Mucosa of stomach (tissue), 1 donor: ENCODE measurements around the gene FANCM.
"Not testable (repeated sequence)": the region's sequence is repeated elsewhere in the genome, so short reads cannot be mapped to it uniquely, and the experiment has no call there.

Experiments used
- H3K27me3 ChIP-seq: one replicate; pipeline ENCODE4 v1.7.0; 2013; ENCODE audit warnings: mild to moderate bottlenecking, low read length; ENCODE audit not compliant: control insufficient read depth, insufficient read depth
- H3K36me3 ChIP-seq: one replicate; pipeline ENCODE4 v1.7.0; 2013; ENCODE audit warnings: low read length; ENCODE audit not compliant: control insufficient read depth, insufficient read depth
- H3K4me1 ChIP-seq: one replicate; pipeline ENCODE4 v1.7.0; 2013; ENCODE audit warnings: mild to moderate bottlenecking, low read length; ENCODE audit not compliant: control insufficient read depth, insufficient read depth
- H3K4me3 ChIP-seq: one replicate; pipeline ENCODE4 v1.7.0; 2013; ENCODE audit warnings: low read length
- H3K9ac ChIP-seq: one replicate; pipeline ENCODE4 v1.7.0; 2013; ENCODE audit warnings: mild to moderate bottlenecking, low read length, moderate library complexity
- H3K9me3 ChIP-seq: one replicate; pipeline ENCODE4 v1.7.0; 2013; ENCODE audit warnings: mild to moderate bottlenecking, low read length, moderate library complexity; ENCODE audit not compliant: control insufficient read depth
- donor health status: Pancreatic carcinoma.

The FANCM gene

GRCh38 chr14:45123271-45123670 lies 12.5 kb upstream of the FANCM start:
- no peaks in the 10 kb centered on the region for H3K27me3 ChIP-seq
- no peaks in the 10 kb centered on the region for H3K4me1 ChIP-seq
- no peaks in the 10 kb centered on the region for H3K36me3 ChIP-seq
- no peaks in the 10 kb centered on the region for H3K9me3 ChIP-seq
- H3K9ac ChIP-seq: no peak overlapping the region
- no peak overlapping the region for H3K4me3 ChIP-seq

- H3K9ac ChIP-seq: no peak overlapping the region
- H3K4me1 ChIP-seq: no peaks in the 10 kb centered on the region
- H3K4me3 ChIP-seq: no peak overlapping the region
- no peaks in the 10 kb centered on the region for H3K9me3 ChIP-seq
- H3K36me3 ChIP-seq: no peaks in the 10 kb centered on the region
- H3K27me3 ChIP-seq: no peaks in the 10 kb centered on the region
Measured at GRCh38 chr14:45125754-45126153, 10.0 kb upstream of the FANCM start.

GRCh38 chr14:45128963-45129629 lies 6.6 kb upstream of the FANCM start:
- no peaks in the 10 kb centered on the region for H3K4me1 ChIP-seq
- H3K36me3 ChIP-seq: no peaks in the 10 kb centered on the region
- no peak overlapping the region for H3K9ac ChIP-seq
- H3K9me3 ChIP-seq: no peaks in the 10 kb centered on the region
- H3K27me3 ChIP-seq: no peaks in the 10 kb centered on the region
- H3K4me3 ChIP-seq: no peak overlapping the region

GRCh38 chr14:45133683-45134050 lies 2.1 kb upstream of the FANCM start:
- H3K36me3 ChIP-seq: no peaks in the 10 kb centered on the region
- no peaks in the 10 kb centered on the region for H3K4me1 ChIP-seq
- peak overlapping the region; percentile 78 for H3K4me3 ChIP-seq
- H3K9me3 ChIP-seq: no peaks in the 10 kb centered on the region
- H3K27me3 ChIP-seq: no peaks in the 10 kb centered on the region
- peak overlapping the region; percentile 96 for H3K9ac ChIP-seq

GRCh38 chr14:45134051-45134958 lies 1.4 kb upstream of the FANCM start, which contains the start of gene FKBP3:
Gene FKBP3, minus strand, starts transcription at chr14:45134481. Its CDS starts 25 bp downstream, at chr14:45134456.
- peak within 1 kb of the TSS; percentile 78 for H3K4me3 ChIP-seq
- no peaks in the 10 kb centered on the region for H3K36me3 ChIP-seq

GRCh38 chr14:45135156-45135555 lies 574 bp upstream of the FANCM start:
- peak overlapping the region; percentile 78 for H3K4me3 ChIP-seq
- peak overlapping the region; percentile 96 for H3K9ac ChIP-seq
- H3K9me3 ChIP-seq: no peaks in the 10 kb centered on the region
- no peaks in the 10 kb centered on the region for H3K4me1 ChIP-seq
- H3K27me3 ChIP-seq: no peaks in the 10 kb centered on the region
- H3K36me3 ChIP-seq: no peaks in the 10 kb centered on the region

More at GRCh38 chr14:45134051-45134958, 1.4 kb upstream of the FANCM start, which contains the start of gene FKBP3:
- Histone ChIP-seq H3K9me3 (no peaks in the 10 kb centered on the region), H3K9ac (peak within 1 kb of the TSS; percentile 96), H3K4me1 (no peaks in the 10 kb centered on the region), H3K27me3 (no peaks in the 10 kb centered on the region)

- no peaks in the 10 kb centered on the region for H3K9me3 ChIP-seq
- peak overlapping the region; percentile 66 for H3K4me3 ChIP-seq
- no peaks in the 10 kb centered on the region for H3K27me3 ChIP-seq
- no peaks in the 10 kb centered on the region for H3K36me3 ChIP-seq
- H3K9ac ChIP-seq: peak overlapping the region; percentile 65
- H3K4me1 ChIP-seq: no peaks in the 10 kb centered on the region
Measured at GRCh38 chr14:45136399-45136798, 669 bp downstream of the FANCM start.

- Histone ChIP-seq H3K27me3 (no peaks in the 10 kb centered on the region), H3K4me3 (no peak overlapping the region), H3K4me1 (no peaks in the 10 kb centered on the region), H3K9ac (no peak overlapping the region), H3K9me3 (no peaks in the 10 kb centered on the region), H3K36me3 (no peaks in the 10 kb centered on the region)
Measured at GRCh38 chr14:45140661-45141187, 5.0 kb downstream of the FANCM start.

- not testable (repeated sequence) for H3K9ac ChIP-seq, H3K4me3 ChIP-seq, H3K27me3 ChIP-seq, H3K36me3 ChIP-seq, H3K9me3 ChIP-seq, H3K4me1 ChIP-seq
Measured at GRCh38 chr14:45142083-45142482, 6.4 kb downstream of the FANCM start.

GRCh38 chr14:45144658-45145057 lies 8.9 kb downstream of the FANCM start:
- no peaks in the 10 kb centered on the region for H3K4me1 ChIP-seq
- no peaks in the 10 kb centered on the region for H3K27me3 ChIP-seq
- no peak overlapping the region for H3K4me3 ChIP-seq
- H3K9me3 ChIP-seq: no peaks in the 10 kb centered on the region
- H3K36me3 ChIP-seq: no peaks in the 10 kb centered on the region
- H3K9ac ChIP-seq: no peak overlapping the region

GRCh38 chr14:45145214-45145613 lies 9.5 kb downstream of the FANCM start:
- H3K27me3 ChIP-seq: no peaks in the 10 kb centered on the region
- H3K9me3 ChIP-seq: no peaks in the 10 kb centered on the region
- no peak overlapping the region for H3K9ac ChIP-seq
- H3K4me1 ChIP-seq: no peaks in the 10 kb centered on the region
- no peaks in the 10 kb centered on the region for H3K36me3 ChIP-seq
- no peak overlapping the region for H3K4me3 ChIP-seq

GRCh38 chr14:45149602-45150001 lies 13.9 kb downstream of the FANCM start:
- no peaks in the 10 kb centered on the region for H3K9me3 ChIP-seq
- H3K36me3 ChIP-seq: no peaks in the 10 kb centered on the region
- H3K4me3 ChIP-seq: no peak overlapping the region
- no peaks in the 10 kb centered on the region for H3K4me1 ChIP-seq
- H3K27me3 ChIP-seq: no peaks in the 10 kb centered on the region
- no peak overlapping the region for H3K9ac ChIP-seq
